H1 (cell line): ENCODE data around the gene P4HB. TPM values are rescaled to one million over a fixed set of nuclear protein-coding genes. Genes with fewer than 3 reads are reported as not detected.

Experiments
- CTCF ChIA-PET: fragments of 300-600 bp; sonication (Branson Sonifier 250); formaldehyde crosslinking; loops from one replicate; lab custom pipeline; 2021; ENCODE audit not compliant: partially characterized antibody; lab: Charles Lee
- POLR2A ChIA-PET: fragments of 300-600 bp; sonication (Branson Sonifier 250); formaldehyde crosslinking; loops from one replicate; lab custom pipeline; 2021; ENCODE audit warnings: inconsistent platforms; ENCODE audit not compliant: partially characterized antibody; lab: Charles Lee
- DNase-seq, 2 experiments: peaks; one replicate each; pipeline versions ENCODE4 v3.0.0 to v3.0.0-alpha.2; 2010 to 2022; ENCODE audit warnings: low spot score in 2 of 2, low read depth in 1 of 2, mixed read lengths in 1 of 2
- FAIRE-seq: peaks from 2 replicates; lab custom pipeline; 2011; peaks lifted over from hg19 to GRCh38; lab: Jason Lieb, UNC
- H2AFZ ChIP-seq: 2 replicates; pipeline ENCODE4 v1.8.1; 2012; ENCODE audit warnings: low read length, inconsistent platforms
- H2AK5ac ChIP-seq: 2 replicates; pipeline ENCODE4 v1.6.1; 2013; ENCODE audit warnings: low read depth, low read length
- H2BK120ac ChIP-seq: replicated peaks from 2 replicates; pipeline ENCODE3; 2013; ENCODE audit warnings: low read depth, low read length, inconsistent platforms
- H2BK12ac ChIP-seq: 2 replicates; pipeline ENCODE4 v1.6.1; 2013; ENCODE audit warnings: low read depth, low read length
- H2BK15ac ChIP-seq: 2 replicates; pipeline ENCODE4 v1.6.1; 2013; ENCODE audit warnings: low read length
- H2BK20ac ChIP-seq: 2 replicates; pipeline ENCODE4 v1.6.1; 2013; ENCODE audit warnings: low read length
- H2BK5ac ChIP-seq: 2 replicates; pipeline ENCODE4 v1.6.1; 2013; ENCODE audit warnings: low read depth, low read length
- H3K14ac ChIP-seq: 2 replicates; pipeline ENCODE4 v1.6.1; 2013; ENCODE audit warnings: inconsistent platforms; ENCODE audit not compliant: insufficient read length
- H3K18ac ChIP-seq: 2 replicates; pipeline ENCODE4 v1.6.1; 2013; ENCODE audit warnings: low read length; ENCODE audit errors: extremely low read depth
- H3K23ac ChIP-seq: 2 replicates; pipeline ENCODE4 v1.6.1; 2013; ENCODE audit warnings: inconsistent platforms; ENCODE audit not compliant: insufficient read length
- H3K23me2 ChIP-seq: 2 replicates; pipeline ENCODE4 v1.6.1; 2013; ENCODE audit warnings: low read depth, low read length
- H3K27ac ChIP-seq: 2 replicates; pipeline ENCODE4 v1.6.1; 2011; ENCODE audit warnings: low read depth, low read length, inconsistent platforms
- H3K27me3 ChIP-seq, 4 experiments: replicated peaks in 1 of 4; 1 replicate in 1 of 4; 2 replicates in 3 of 4; pipeline versions ENCODE4 v1.6.1 to v1.8.1; 2011 to 2013; ENCODE audit warnings: low read length in 3 of 4, mild to moderate bottlenecking in 3 of 4, inconsistent platforms in 2 of 4, mixed read lengths in 2 of 4, moderate library complexity in 1 of 4; ENCODE audit not compliant: control insufficient read depth in 3 of 4, insufficient read depth in 3 of 4; ENCODE audit errors: extremely low read depth in 1 of 4
- H3K36me3 ChIP-seq, 4 experiments: 2 replicates each; pipeline versions ENCODE4 v1.6.1 to v1.8.1; 2011 to 2013; ENCODE audit warnings: mild to moderate bottlenecking in 4 of 4, low read length in 3 of 4, moderate library complexity in 2 of 4, control low read depth in 1 of 4, inconsistent platforms in 1 of 4; ENCODE audit not compliant: insufficient read depth in 4 of 4, control insufficient read depth in 2 of 4
- H3K4ac ChIP-seq: replicated peaks from 2 replicates; pipeline ENCODE3; 2013; ENCODE audit warnings: low read length, low read depth, mixed read lengths, inconsistent platforms; ENCODE audit not compliant: insufficient read length
- H3K4me1 ChIP-seq, 4 experiments: replicated peaks in 1 of 4; 1 replicate in 1 of 4; 2 replicates in 3 of 4; pipeline versions ENCODE4 v1.6.1 to v1.8.1; 2011 to 2013; ENCODE audit warnings: low read length in 3 of 4, inconsistent platforms in 2 of 4, mixed read lengths in 1 of 4; ENCODE audit not compliant: insufficient read depth in 4 of 4, control insufficient read depth in 3 of 4
- H3K4me2 ChIP-seq, 2 experiments: 2 replicates each; pipeline versions ENCODE4 v1.6.1 to v1.8.1; 2011 to 2013; ENCODE audit warnings: low read depth in 2 of 2, low read length in 2 of 2, control low read depth in 1 of 2, inconsistent platforms in 1 of 2, mild to moderate bottlenecking in 1 of 2; ENCODE audit not compliant: insufficient read depth in 1 of 2
- H3K4me3 ChIP-seq, 4 experiments: fragments of 200-600, 300-600 bp in 1 of 4; sonication (generic), shearing (Covaris generic), sonication (Bioruptor Twin) in 1 of 4; 2 replicates each; pipeline versions ENCODE4 v1.5.1 to v1.8.1; 2011 to 2016; ENCODE audit warnings: low read length in 4 of 4, low read depth in 3 of 4, control low read depth in 2 of 4, inconsistent platforms in 2 of 4, mild to moderate bottlenecking in 2 of 4, mixed read lengths in 1 of 4, moderate library complexity in 1 of 4; ENCODE audit not compliant: insufficient read depth in 2 of 4; ENCODE audit errors: extremely low read depth in 1 of 4
- H3K56ac ChIP-seq: replicated peaks from 2 replicates; pipeline ENCODE3; 2013; ENCODE audit warnings: low read depth, mild to moderate bottlenecking, mixed read lengths, low read length, inconsistent platforms; ENCODE audit not compliant: insufficient read length
- H3K79me1 ChIP-seq: 2 replicates; pipeline ENCODE4 v1.6.1; 2013; ENCODE audit warnings: low read depth, low read length, control low read depth
- H3K79me2 ChIP-seq, 2 experiments: 2 replicates each; pipeline versions ENCODE4 v1.6.1 to v1.8.1; 2012 to 2013; ENCODE audit warnings: low read length in 2 of 2, mild to moderate bottlenecking in 2 of 2, inconsistent platforms in 1 of 2; ENCODE audit not compliant: insufficient read depth in 2 of 2, control insufficient read depth in 1 of 2
- H3K9ac ChIP-seq, 4 experiments: replicated peaks in 1 of 4; 1 replicate in 1 of 4; 2 replicates in 3 of 4; pipeline versions ENCODE4 v1.6.1 to v1.8.1; 2011 to 2013; ENCODE audit warnings: low read depth in 3 of 4, low read length in 3 of 4, control low read depth in 2 of 4, mild to moderate bottlenecking in 2 of 4, moderate library complexity in 2 of 4, inconsistent platforms in 1 of 4; ENCODE audit errors: extremely low read depth in 1 of 4
- H3K9me3 ChIP-seq, 2 experiments: 2 replicates each; pipeline versions ENCODE4 v1.6.1 to v1.8.1; 2012 to 2013; ENCODE audit warnings: mild to moderate bottlenecking in 2 of 2, moderate library complexity in 2 of 2, control low read depth in 1 of 2, inconsistent platforms in 1 of 2, low read depth in 1 of 2, low read length in 1 of 2, mixed read lengths in 1 of 2; ENCODE audit not compliant: insufficient read depth in 2 of 2
- H4K20me1 ChIP-seq, 2 experiments: replicated peaks in 1 of 2; 2 replicates each; pipeline versions ENCODE3 to v1.8.1; 2011 to 2013; ENCODE audit warnings: inconsistent platforms in 2 of 2, low read length in 2 of 2, mild to moderate bottlenecking in 1 of 2; ENCODE audit not compliant: insufficient read depth in 2 of 2, control insufficient read depth in 1 of 2
- H4K5ac ChIP-seq: 2 replicates; pipeline ENCODE4 v1.6.1; 2013; ENCODE audit warnings: low read length, low read depth, mixed read lengths, inconsistent platforms; ENCODE audit not compliant: insufficient read length
- H4K8ac ChIP-seq: 2 replicates; pipeline ENCODE4 v1.8.0; 2013; ENCODE audit warnings: mild to moderate bottlenecking, moderate library complexity, low read length, inconsistent platforms; ENCODE audit not compliant: insufficient read depth; ENCODE audit errors: extremely low read depth
- H4K91ac ChIP-seq: replicated peaks from 2 replicates; pipeline ENCODE3; 2013; ENCODE audit warnings: low read length, mixed read lengths, inconsistent platforms; ENCODE audit not compliant: insufficient read length
- KDM1A ChIP-seq: fragments of 200-600, 300-600 bp; sonication (generic); IDR thresholded peaks from 2 replicates; pipeline ENCODE4 v1.7.1; 2016; ENCODE audit warnings: mild to moderate bottlenecking, low read length, borderline replicate concordance
- KDM4A ChIP-seq: IDR thresholded peaks from one replicate; pipeline ENCODE4 v1.7.1; 2012; ENCODE audit warnings: low read depth, mild to moderate bottlenecking, moderate library complexity, low read length, inconsistent platforms; ENCODE audit not compliant: severe bottlenecking
- POLR2A ChIP-seq, 2 experiments: IDR thresholded peaks; 1 replicate in 1 of 2; 2 replicates in 1 of 2; pipeline ENCODE4 v1.6.1; 2011; ENCODE audit warnings: low read depth in 2 of 2, low read length in 2 of 2, mild to moderate bottlenecking in 2 of 2; ENCODE audit errors: control extremely low read depth in 1 of 2
- RFX5 ChIP-seq: IDR thresholded peaks from 2 replicates; pipeline ENCODE4 v1.6.1; 2011; ENCODE audit warnings: low read depth, low read length, improper control_type of control experiment, borderline replicate concordance
- SP2 ChIP-seq: IDR thresholded peaks from 2 replicates; pipeline ENCODE4 v1.6.1; 2012; ENCODE audit warnings: mild to moderate bottlenecking, low read length, inconsistent platforms
- TAF1 ChIP-seq: IDR thresholded peaks from 2 replicates; pipeline ENCODE4 v1.6.1; 2011; ENCODE audit warnings: mild to moderate bottlenecking, low read depth, low read length
- YY1 ChIP-seq: IDR thresholded peaks from 2 replicates; pipeline ENCODE4 v1.6.1; 2011; ENCODE audit warnings: low read depth, mild to moderate bottlenecking, low read length
- WGBS, 2 experiments: shearing (Covaris generic) in 1 of 2; methylation state at CpG; one replicate each; pipeline versions ENCODE4 v1.1.6 to v1.1.7; 2013 to 2015; ENCODE audit warnings: low lambda C conversion rate in 2 of 2, mixed read lengths in 2 of 2, inconsistent platforms in 1 of 2, low coverage in 1 of 2, missing lambda C conversion rate in 1 of 2; ENCODE audit not compliant: insufficient replicate concordance in 2 of 2, insufficient coverage in 1 of 2, insufficient read length in 1 of 2; ENCODE audit errors: extremely low coverage in 1 of 2, missing lambda C conversion rate in 1 of 2; 5-methylcytosine and 5-hydroxymethylcytosine counted together
- polyA plus RNA-seq, 7 experiments: library from polyadenylated mRNA; depleted of rRNA in 3 of 7; stranded (reverse) in 5 of 7; unstranded in 2 of 7; fragments of >200 nt in 5 of 7; fragments of 200-250 nt in 2 of 7; gene quantifications; 1 replicate in 5 of 7; 2 replicates in 1 of 7; 4 replicates in 1 of 7; pipeline versions ENCODE4 v1.2.1 to v1.2.3, GENCODE V29; 2011 to 2013; ENCODE audit warnings: missing spikeins in 2 of 7, mixed read lengths in 2 of 7
- total RNA-seq: library from RNA; stranded (reverse); fragmentation: NEBNext Ultra II Directional; extraction: Animal tissue kit (Norgen Biotek cat#: 25700); gene quantifications from 2 replicates; pipeline ENCODE4 v1.2.1, GENCODE V29; 2021

The P4HB gene
- total and polyA plus RNA-seq, 2 of the 8 experiments (the other 6 are each of a cell fraction or from before 2014, with no cell fraction given): 41.4 to 379 TPM

DNA sequence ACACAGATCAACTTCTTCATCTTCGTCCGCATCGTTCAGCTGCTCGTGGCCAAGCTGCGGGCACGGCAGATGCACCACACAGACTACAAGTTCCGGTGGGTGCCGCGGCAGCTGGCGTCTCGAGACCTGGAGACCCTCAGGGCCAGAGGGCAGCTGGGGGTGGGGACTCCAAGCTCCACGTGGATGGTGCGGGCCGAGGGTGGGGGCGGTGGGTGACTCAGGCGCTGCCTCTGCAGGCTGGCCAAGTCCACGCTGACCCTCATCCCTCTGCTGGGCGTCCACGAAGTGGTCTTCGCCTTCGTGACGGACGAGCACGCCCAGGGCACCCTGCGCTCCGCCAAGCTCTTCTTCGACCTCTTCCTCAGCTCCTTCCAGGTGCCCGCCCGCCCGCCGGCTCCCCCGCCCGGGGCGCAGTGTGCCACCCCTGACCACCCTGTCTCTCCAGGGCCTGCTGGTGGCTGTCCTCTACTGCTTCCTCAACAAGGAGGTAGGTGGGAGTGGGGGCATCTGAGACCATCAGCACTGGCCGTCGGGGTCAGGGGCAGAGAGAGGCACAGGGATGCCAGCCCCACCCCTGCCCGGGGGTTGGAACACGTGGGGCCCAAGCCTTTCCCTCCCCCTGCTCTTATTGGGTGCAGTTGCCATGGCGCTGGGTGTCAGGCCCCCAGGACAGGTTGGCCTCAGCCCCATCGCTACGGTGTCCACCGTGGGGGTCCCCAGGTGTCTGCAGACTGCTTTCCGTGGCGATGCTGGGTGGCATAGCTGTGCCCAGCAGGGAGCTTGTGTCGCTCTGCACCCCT is 47.6 kb downstream of the P4HB start:
- Histone ChIP-seq H3K9ac (no peak overlapping the region), H3K4me3 (no peak overlapping the region), H3K27ac (no peak overlapping the region), H2BK20ac (no peak overlapping the region), H2AFZ (no peak overlapping the region), H3K27me3 (peaks cover 0 to 2% (median 0%) of the 10 kb centered on the region in 4 experiments; a peak in 1 of 7 replicates), H2BK15ac (no peak overlapping the region), H3K18ac (no peak overlapping the region), H4K91ac (no peak overlapping the region), H4K20me1 (peaks cover 0 to 2% of the 10 kb centered on the region in 2 experiments), H3K4me2 (no peak overlapping the region), H4K8ac (no peak overlapping the region), H2AK5ac (no peak overlapping the region), H4K5ac (no peak overlapping the region), H3K79me1 (no peaks in the 10 kb centered on the region), H3K4me1 (no peaks in the 10 kb centered on the region), H2BK5ac (no peak overlapping the region), H3K36me3 (no peaks in the 10 kb centered on the region), H3K9me3 (no peaks in the 10 kb centered on the region), H3K4ac (no peak overlapping the region), H3K23me2 (no peaks in the 10 kb centered on the region), H3K56ac (no peak overlapping the region), H3K14ac (no peak overlapping the region), H2BK12ac (no peak overlapping the region), H2BK120ac (no peak overlapping the region), H3K79me2 (no peaks in the 10 kb centered on the region), H3K23ac (no peak overlapping the region)
- WGBS, 2 experiments: 94% methylated on average over 34 of the region's 45 CpGs; no CpG with 5 or more reads in 1 of the 2 experiments
- POLR2A ChIA-PET: interaction anchor here (1.1 to 1.8 kb wide), 2 partner anchors 21 to 103 kb away, joined by 5 to 6 read pairs; no protein-coding TSS in a partner anchor
- FAIRE-seq: no peak
- DNase-seq: no peak
- no peak for TF ChIP-seq SP2
- TF ChIP-seq TAF1: no peak
- no peak for TF ChIP-seq KDM1A
- no peak for TF ChIP-seq YY1
- no peak for TF ChIP-seq RFX5
- TF ChIP-seq POLR2A (IDR thresholded peaks at IDR 0.05; ENCODE audit: control extremely low read depth in 1 of 2, low read depth in 2 of 2, low read length in 2 of 2): no peak
- no peak for TF ChIP-seq KDM4A
- CTCF ChIA-PET: interaction anchor here (0.8 to 2.8 kb wide), 5 partner anchors 8 to 84 kb away, joined by 3 to 9 read pairs (median 4); no protein-coding TSS in a partner anchor
